HUES48 (cell line): ENCODE results near the gene GRN.

ENCODE experiments used
- H3K27ac ChIP-seq: one replicate; pipeline ENCODE4 v1.7.0; 2013; ENCODE audit warnings: low read depth, low read length, inconsistent platforms
- H3K27me3 ChIP-seq: 2 replicates; pipeline ENCODE4 v1.6.1; 2013; ENCODE audit warnings: mild to moderate bottlenecking, low read length; ENCODE audit not compliant: control insufficient read depth, insufficient read depth
- H3K36me3 ChIP-seq: 2 replicates; pipeline ENCODE4 v1.6.1; 2013; ENCODE audit warnings: low read length; ENCODE audit not compliant: control insufficient read depth, insufficient read depth
- H3K4me1 ChIP-seq: 2 replicates; pipeline ENCODE4 v1.6.1; 2013; ENCODE audit warnings: mild to moderate bottlenecking, low read length; ENCODE audit not compliant: control insufficient read depth, insufficient read depth
- H3K4me3 ChIP-seq: 2 replicates; pipeline ENCODE4 v1.5.1; 2013; ENCODE audit warnings: mild to moderate bottlenecking, low read depth, low read length
- H3K9ac ChIP-seq: 2 replicates; pipeline ENCODE4 v1.6.1; 2013; ENCODE audit warnings: mild to moderate bottlenecking, low read depth, low read length, moderate library complexity
- H3K9me3 ChIP-seq: 2 replicates; pipeline ENCODE4 v1.6.1; 2013; ENCODE audit warnings: low read length; ENCODE audit not compliant: control insufficient read depth, insufficient read depth

The GRN gene

GRCh38 chr17:44376779-44377178 is 31.7 kb downstream of the GRN start:
- no peaks in the 10 kb centered on the region for H3K27me3 ChIP-seq
- no peak overlapping the region for H3K27ac ChIP-seq
- no peaks in the 10 kb centered on the region for H3K36me3 ChIP-seq
- no peak overlapping the region for H3K4me3 ChIP-seq
- no peaks in the 10 kb centered on the region for H3K9me3 ChIP-seq
- H3K4me1 ChIP-seq, result peaks cover 9% of the 10 kb centered on the region; the same call in 1 of the 2 replicates
- no peak overlapping the region for H3K9ac ChIP-seq

DNA sequence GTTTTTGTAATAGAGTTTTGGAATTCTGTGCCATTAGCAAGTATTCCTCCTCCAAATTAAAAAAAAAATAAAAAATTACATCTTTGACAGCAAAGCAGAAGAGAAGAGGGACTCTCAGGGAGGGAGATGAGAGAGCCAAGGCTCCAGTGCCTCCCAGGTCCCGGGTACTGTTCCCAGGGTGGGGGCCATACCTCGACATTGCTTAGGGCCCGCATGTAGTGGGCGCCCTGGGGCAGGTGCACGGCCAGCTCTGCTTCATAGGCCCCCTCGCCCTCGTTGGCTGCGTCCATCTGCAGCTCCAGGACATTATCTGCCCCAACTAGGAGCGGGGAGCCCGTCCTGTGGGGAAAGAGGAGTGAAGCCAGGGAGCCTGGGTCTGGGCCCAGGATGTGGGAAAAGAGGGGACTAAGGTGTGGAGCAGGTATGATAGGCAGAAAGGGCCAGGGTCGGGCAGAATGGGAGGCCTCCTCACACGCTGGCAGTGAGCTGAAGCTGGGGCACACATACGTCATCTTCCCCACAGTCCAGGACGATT is 33.1 kb downstream of the GRN start:
- Histone ChIP-seq H3K4me3 (no peak overlapping the region), H3K36me3 (no peaks in the 10 kb centered on the region), H3K27me3 (peaks cover 7% of the 10 kb centered on the region), H3K9ac (no peak overlapping the region), H3K27ac (no peak overlapping the region), H3K4me1 (peaks cover 9% of the 10 kb centered on the region; the same call in 1 of the 2 replicates), H3K9me3 (no peaks in the 10 kb centered on the region)

DNA sequence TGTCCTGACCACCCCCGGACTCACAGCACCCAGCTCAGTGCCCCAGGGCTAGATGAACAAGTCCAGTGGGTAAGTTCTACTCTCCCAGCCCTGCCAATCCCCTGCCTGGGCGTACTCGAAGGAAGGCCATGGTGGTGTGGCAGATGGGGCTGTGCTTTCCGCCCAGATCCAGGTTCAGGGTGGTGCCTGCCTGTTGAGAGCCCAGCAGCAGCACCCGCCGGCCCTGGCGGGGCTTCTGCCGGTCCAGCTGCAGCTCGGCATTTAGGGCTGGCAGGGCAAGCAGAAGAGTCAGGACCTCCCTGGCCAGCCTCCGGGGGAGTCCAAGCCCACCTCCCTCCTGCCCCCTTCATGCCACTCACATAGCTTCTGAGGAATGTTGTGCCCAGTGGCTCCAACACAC is 34.8 kb downstream of the GRN start:
- Histone ChIP-seq H3K4me3 (no peak overlapping the region), H3K9me3 (no peaks in the 10 kb centered on the region), H3K27me3 (peaks cover 24% of the 10 kb centered on the region), H3K4me1 (peaks cover 13% of the 10 kb centered on the region; the same call in 1 of the 2 replicates), H3K27ac (no peak overlapping the region), H3K36me3 (no peaks in the 10 kb centered on the region), H3K9ac (no peak overlapping the region)

DNA sequence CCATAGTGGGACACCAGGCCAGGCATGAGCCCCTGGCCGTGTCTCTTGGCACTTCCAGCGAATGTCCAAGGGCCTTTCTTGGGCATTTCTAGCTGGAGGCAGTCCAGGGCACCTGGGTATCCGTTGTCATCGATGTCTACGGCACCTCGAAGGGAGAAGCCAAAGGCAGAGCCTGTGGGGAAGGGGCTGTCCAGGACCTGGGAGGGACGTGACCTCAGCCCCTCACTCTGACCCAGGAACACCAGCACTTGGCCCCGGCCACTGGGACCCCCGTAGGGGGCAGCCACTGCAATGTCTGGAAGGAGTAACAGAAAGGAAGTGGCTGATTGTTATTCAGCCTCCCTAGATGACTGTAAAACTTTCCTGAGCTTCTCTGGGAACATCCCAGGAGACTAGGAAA is 35.7 kb downstream of the GRN start:
- H3K9me3 ChIP-seq, result no peaks in the 10 kb centered on the region
- H3K36me3 ChIP-seq, result no peaks in the 10 kb centered on the region
- no peak overlapping the region for H3K9ac ChIP-seq
- no peak overlapping the region for H3K4me3 ChIP-seq
- H3K27me3 ChIP-seq, result peaks cover 30% of the 10 kb centered on the region
- H3K4me1 ChIP-seq, result peaks cover 7% of the 10 kb centered on the region; the same call in 1 of the 2 replicates
- H3K27ac ChIP-seq, result no peak overlapping the region

- Histone ChIP-seq H3K36me3 (no peaks in the 10 kb centered on the region), H3K27ac (no peak overlapping the region), H3K9ac (no peak overlapping the region), H3K4me3 (no peak overlapping the region), H3K27me3 (peaks cover 41% of the 10 kb centered on the region), H3K9me3 (no peaks in the 10 kb centered on the region), H3K4me1 (peaks cover 4% of the 10 kb centered on the region; the same call in 1 of the 2 replicates)
Measured at GRCh38 chr17:44381810-44382305, 36.8 kb downstream of the GRN start.

DNA sequence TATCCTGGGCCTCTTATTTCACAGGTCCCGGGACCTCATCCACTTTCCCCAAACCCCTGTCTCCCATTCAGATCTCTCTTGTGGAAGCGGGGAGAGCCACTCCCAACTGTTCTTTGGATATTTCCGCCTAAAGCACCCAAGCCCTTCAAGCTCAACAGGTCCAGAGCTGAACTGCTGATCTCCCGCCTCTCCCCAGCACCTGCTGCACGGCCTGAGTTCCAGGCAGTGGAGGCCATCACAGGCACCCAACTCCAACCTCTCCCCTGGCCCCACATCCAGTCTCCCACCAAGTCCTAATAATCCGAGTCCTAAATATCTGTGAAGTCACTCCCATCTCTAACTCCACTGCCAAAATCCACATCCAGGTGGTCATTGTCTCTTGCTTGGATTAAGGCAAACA is 37.8 kb downstream of the GRN start:
- Histone ChIP-seq H3K36me3 (no peaks in the 10 kb centered on the region), H3K4me3 (no peak overlapping the region), H3K4me1 (peaks cover 4% of the 10 kb centered on the region; the same call in 1 of the 2 replicates), H3K9me3 (no peaks in the 10 kb centered on the region), H3K9ac (no peak overlapping the region), H3K27ac (no peak overlapping the region), H3K27me3 (peaks cover 43% of the 10 kb centered on the region)

DNA sequence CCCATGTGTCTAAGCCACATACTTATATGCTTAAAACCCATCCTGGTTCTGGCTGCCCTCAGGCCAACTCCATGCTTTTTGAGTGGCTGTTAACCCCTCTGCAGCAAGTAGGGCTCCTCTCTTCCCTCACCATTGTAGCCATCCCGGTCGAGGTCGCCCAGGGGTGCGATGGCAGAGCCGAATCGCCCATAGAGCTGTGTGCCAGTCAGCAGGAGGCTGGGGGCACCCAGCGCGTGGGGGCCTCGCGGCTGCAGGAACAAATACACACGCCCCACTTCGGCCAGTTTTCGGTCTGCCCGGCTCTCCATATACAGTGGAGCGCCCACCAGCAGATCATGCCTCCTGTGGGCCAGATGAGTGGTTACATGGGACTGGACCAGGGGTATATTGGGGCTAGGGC is 38.3 kb downstream of the GRN start:
- H3K9ac ChIP-seq, result no peak overlapping the region
- H3K27me3 ChIP-seq, result peaks cover 43% of the 10 kb centered on the region
- peaks cover 4% of the 10 kb centered on the region; the same call in 1 of the 2 replicates for H3K4me1 ChIP-seq
- H3K4me3 ChIP-seq, result no peak overlapping the region
- no peak overlapping the region for H3K27ac ChIP-seq
- H3K36me3 ChIP-seq, result no peaks in the 10 kb centered on the region
- no peaks in the 10 kb centered on the region for H3K9me3 ChIP-seq

DNA sequence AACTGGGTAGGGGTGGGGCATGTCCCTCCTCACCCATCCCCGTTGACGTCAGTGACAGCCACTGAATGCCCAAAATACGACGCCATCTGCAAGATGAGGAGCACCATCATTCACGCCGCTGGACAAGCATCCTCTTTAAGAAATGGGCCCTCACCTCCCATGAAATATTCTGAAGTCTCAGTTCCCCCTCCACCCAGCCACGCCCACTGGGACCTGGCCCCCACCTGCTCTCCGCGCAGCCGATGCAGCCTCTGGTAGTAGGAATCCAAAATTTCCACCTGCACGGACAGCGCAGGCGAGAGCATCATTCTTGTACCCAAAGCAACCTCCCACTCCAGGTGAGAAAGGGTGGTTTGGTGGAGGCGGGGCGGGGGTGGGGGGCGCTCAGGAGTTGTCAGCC is 38.8 kb downstream of the GRN start:
- H3K9me3 ChIP-seq, result no peaks in the 10 kb centered on the region
- no peaks in the 10 kb centered on the region for H3K36me3 ChIP-seq
- no peak overlapping the region for H3K4me3 ChIP-seq
- no peak overlapping the region for H3K27ac ChIP-seq
- no peak overlapping the region for H3K9ac ChIP-seq
- peaks cover 4% of the 10 kb centered on the region; the same call in 1 of the 2 replicates for H3K4me1 ChIP-seq
- H3K27me3 ChIP-seq, result peaks cover 43% of the 10 kb centered on the region

GRCh38 chr17:44384281-44384822 is 39.2 kb downstream of the GRN start:
- Histone ChIP-seq H3K4me1 (peaks cover 4% of the 10 kb centered on the region; the same call in 1 of the 2 replicates), H3K27me3 (peaks cover 43% of the 10 kb centered on the region), H3K27ac (no peak overlapping the region), H3K9me3 (no peaks in the 10 kb centered on the region), H3K4me3 (peak overlapping the region; percentile 83), H3K9ac (no peak overlapping the region; the same call in 1 of the 2 replicates), H3K36me3 (no peaks in the 10 kb centered on the region)

DNA sequence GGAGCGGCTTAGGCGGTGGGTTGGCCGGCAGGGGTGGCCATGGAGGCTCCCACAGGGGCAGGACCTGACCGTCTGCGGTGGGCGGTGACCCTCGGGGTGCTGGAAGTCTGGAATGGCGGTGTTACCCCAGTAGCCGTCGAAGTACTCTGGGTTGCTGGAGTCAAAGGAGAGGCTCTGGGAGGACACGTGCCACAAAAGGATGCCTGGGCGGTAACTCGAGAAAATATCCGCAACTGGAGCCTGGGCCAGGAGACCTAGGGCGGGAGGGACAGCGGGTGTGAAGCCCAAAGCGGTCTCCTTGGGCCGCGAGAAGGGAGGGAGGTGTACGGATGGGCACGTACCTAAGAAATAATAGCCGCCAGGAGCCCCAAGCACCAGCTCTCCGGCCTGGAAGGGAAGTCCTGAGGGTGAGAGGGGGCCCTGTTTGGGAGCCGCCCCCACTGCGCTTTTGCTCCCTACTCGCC is 39.8 kb downstream of the GRN start:
- no peaks in the 10 kb centered on the region for H3K36me3 ChIP-seq
- H3K9ac ChIP-seq, result 0 out of 2 replicates have a peak overlapping the region, but pooled peaks have one; percentile 31
- peaks cover 43% of the 10 kb centered on the region for H3K27me3 ChIP-seq
- H3K9me3 ChIP-seq, result no peaks in the 10 kb centered on the region
- H3K4me3 ChIP-seq, result peak overlapping the region; percentile 83
- H3K4me1 ChIP-seq, result peaks cover 4% of the 10 kb centered on the region; the same call in 1 of the 2 replicates
- no peak overlapping the region for H3K27ac ChIP-seq
